Astrocyte of the hippocampus (primary cell): ENCODE results near the gene RRAS2.
"Not testable (repeated sequence)": the region's sequence is repeated elsewhere in the genome, so short reads cannot be mapped to it uniquely, and the experiment has no call there.

Source experiments
- DNase-seq: peaks from one replicate; pipeline ENCODE4 v3.0.0; 2011; ENCODE audit warnings: low read depth, low spot score

The RRAS2 gene

DNA sequence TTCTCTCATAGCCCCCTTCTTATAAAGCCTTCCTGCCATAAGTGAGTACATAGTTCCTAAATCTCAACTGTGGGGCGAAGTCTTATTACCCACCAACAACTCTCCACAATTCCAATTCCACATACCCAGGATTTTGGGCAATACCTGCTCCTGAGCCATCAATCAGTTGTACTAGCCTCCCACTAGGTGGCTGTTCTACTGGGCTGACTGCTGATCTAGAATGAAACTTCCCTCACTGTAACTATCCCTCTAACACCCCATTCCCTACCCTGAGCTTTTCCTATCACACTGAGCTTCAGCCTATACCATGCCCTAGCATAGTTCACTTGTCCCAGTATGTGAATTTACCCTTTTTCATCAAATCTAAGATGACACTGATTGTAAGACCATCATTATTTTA lies 52.5 kb downstream of the RRAS2 start:
- no peak for DNase-seq

- no peak for DNase-seq
These were observed 53.3 kb downstream of the RRAS2 start for GRCh38 chr11:14305649-14306048.

DNA sequence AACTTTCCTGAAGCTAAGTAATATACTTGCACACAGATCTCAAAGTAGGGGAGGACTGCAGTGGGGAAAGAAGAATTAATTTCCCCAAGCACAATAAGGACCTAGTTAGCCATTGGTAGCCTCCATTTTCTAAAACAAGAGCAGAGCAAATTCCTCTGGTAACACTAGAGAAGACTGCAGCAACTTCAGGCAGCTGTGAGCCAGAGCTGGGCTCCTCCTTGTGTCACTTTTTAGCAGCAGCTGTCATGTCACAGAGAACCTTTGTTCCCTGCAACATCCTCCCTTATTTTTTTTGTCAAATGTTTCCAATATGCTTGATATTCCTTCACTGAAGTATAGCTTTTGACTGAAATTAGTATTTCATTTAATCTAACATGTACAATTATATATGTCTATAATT lies 54.4 kb downstream of the RRAS2 start:
- no peak for DNase-seq

GRCh38 chr11:14300661-14301304 lies 58.2 kb downstream of the RRAS2 start:
- DNase-seq: peak; percentile 84

DNA sequence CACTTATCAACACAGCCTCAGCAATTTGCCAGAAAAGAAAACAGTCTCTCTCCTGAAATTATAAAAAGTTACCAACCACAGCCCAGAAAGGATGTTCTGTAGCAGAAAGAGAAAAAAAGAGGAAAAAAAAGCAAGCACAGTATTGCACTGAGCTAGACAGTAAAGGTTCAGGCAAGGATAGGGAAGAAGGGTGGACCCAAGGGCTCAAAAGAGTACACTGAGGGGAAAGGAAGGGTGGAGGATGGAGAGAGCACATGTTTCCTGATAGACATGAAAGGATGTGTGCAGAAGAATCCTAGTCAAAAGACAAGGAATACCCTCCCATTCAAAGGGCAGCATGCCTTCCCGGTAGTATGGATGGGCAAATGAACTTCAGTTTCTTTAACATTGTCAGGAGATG lies 59.1 kb downstream of the RRAS2 start:
- no peak for DNase-seq

DNA sequence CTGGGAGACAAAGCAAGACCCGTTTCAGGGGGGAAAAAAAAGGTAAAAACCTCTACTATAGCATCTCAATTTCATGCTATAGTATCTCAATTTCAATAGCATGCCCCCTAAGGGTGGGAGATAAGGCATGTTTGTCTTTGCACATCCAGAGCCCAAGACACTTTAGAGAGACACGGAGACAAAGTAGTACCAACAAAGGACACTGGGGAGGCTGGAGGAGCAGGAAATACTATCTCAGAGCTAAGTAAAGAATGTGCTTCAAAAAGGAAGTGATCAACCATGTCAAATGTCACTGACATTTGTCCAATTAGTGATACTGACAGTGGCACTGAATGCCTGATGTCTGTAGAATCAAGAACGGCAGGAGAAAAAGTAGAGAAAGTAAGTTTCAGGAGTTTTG lies 68.6 kb downstream of the RRAS2 start:
- no peak for DNase-seq

DNA sequence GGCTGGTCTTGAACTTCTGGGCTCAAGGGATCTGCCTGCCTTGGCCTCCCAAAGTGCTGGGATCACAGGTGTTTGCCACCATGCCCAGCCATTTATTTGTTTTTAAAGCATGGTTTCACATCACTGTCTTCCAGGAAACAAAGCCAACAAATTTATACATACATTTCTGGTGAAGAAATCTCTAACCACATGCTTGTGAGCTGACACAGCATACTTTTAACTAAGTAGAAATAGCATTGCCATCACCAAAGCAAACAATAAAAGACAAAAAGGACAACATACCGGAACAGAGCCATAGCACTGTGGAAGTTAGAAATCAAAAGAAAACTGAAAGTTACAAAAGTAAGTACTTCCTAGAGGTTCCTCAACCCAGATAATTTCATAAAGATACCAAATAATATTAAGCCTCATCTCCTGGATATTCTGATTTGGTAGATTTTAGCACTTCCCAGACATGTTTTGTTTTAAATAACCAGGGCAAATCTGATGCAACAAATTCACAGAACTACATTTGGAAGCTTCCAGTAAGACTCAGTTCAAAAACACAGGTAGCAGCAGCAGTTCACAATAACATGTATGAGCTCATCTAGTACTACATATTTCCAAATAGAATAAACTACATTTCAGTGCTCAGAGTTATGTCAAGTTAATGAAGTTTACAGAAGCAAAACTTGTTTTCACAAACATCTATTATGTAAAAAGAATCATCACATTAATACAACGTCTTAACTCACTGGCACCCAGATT lies 70.6 kb downstream of the RRAS2 start:
- peak; percentile 80 for DNase-seq

GRCh38 chr11:14278869-14279268 lies 80.1 kb downstream of the RRAS2 start:
- not testable (repeated sequence) for DNase-seq

DNA sequence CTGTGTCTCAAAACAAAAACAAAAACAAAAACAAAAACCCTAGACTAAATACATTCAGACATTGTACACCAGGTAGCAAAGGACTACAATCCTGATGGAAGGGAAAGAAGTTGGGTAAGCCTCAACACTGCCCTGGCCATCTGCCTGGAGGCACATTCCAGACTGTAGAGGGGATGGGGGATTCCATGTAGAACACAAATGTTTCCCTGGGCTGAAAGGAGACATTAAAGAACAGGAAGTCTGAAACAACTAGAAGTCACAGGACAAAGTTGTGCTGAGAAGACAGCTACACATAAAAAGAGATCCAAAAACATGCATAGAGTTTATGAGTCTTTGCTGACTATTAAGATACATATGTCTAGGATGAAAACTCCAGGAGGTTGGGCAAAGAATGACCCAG lies 83.9 kb downstream of the RRAS2 start:
- DNase-seq: peak; percentile 73

DNA sequence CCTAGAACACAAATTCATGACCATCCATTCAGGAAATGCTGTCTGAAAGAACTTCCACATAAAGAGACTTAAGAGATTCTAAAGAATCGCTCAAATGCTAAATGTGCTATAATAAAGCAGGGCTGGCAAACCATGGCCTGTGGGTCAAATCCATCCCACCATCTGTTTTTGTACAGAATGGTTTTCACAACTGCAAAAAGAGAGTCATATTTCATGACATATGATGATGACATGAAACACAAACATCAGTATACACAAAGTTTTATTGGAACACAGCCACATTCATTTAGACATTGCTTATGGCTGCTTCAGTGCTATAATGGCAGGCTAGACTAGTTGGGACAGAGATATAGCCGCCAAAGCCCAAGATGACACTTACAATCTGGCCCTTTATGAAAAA lies 85.1 kb downstream of the RRAS2 start:
- no peak for DNase-seq

DNA sequence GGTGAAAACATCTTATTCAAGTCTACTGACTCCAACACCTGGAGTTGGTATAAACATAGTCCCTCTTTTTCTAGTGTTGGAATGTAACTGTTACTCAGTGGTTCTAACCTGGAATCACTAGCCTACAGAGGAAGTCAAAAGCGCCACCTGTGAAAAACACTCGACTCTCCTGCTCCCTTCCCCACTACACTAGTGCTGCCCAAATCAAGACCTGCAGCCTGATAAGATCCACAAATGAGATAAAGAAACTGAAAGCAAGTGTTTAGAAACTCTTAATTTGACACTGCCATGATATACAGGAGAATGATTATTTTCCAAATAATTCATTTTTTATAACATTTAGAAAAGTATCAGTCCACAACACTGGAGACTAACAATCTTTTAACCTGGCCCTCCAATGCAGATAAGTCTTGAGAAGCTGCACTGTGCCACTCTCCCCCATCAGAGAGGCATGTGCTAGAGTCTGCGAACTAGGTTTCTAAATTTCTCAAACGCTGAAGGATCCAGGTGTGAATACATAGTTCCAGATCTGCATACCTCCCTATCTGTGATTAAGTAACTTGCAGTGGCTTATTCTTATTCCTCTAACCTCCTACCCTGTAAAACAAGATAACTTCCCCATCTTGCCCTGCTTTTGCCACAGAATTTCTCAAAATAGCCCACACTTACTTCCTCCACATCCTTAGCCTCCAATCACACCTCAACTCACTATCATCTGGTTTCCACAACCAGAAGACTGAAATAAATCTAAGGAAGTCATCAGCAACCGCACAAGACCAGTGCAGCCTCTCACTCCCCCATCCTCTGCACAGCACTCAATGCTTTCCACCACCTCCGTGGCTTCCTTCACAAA lies 88.1 kb downstream of the RRAS2 start:
- no peak for DNase-seq

- DNase-seq: no peak
These were observed 89.0 kb downstream of the RRAS2 start for GRCh38 chr11:14269692-14270573.

GRCh38 chr11:14267861-14268635 lies 90.9 kb downstream of the RRAS2 start:
- DNase-seq: no peak

GRCh38 chr11:14266622-14267021 lies 92.4 kb downstream of the RRAS2 start:
- no peak for DNase-seq

DNA sequence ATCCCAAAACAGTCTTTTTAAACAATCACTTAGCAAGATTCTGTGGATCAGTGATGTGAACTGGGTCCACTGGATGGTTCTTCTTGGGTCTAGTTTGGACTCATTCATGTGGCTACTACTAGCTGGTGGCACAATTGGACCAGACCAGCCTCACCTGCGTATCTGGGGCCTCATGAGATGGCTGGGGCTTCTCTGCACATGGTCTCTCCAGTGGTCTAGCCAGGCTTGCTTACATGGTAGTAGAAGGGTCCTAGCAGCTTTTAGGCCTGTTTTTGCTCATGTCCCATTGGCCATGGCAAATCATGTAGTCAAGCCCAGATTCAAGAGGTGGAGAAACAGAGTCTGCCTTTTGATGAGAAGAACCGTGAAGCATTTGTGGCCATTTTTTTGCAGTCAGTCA lies 94.0 kb downstream of the RRAS2 start:
- DNase-seq: no peak

- no peak for DNase-seq
These were observed 96.6 kb downstream of the RRAS2 start for GRCh38 chr11:14262271-14262846.

GRCh38 chr11:14261066-14261465 lies 97.9 kb downstream of the RRAS2 start:
- no peak for DNase-seq

GRCh38 chr11:14259878-14260277 lies 99.1 kb downstream of the RRAS2 start:
- DNase-seq: no peak

DNA sequence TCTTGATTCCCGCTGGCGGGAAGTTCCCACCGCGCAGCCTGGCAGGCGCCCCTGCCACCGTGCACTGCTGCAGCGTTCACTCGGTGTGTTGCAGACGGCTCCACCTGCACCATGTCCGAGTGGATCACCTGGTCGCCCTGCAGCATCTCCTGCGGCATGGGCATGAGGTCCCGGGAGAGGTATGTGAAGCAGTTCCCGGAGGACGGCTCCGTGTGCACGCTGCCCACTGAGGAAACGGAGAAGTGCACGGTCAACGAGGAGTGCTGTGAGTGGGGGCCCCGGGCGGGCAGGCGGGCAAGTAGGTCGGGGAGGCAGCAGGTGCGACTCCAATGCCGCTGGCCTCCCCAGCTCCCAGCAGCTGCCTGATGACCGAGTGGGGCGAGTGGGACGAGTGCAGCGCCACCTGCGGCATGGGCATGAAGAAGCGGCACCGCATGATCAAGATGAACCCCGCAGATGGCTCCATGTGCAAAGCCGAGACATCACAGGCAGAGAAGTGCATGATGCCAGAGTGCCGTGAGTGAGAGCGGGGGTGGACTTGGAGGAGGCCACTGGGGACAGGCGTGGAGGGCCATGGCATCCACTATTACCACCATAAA lies 99.7 kb downstream of the RRAS2 start:
- DNase-seq: no peak
